ENCODE data around the gene GCC2.
"Not testable (repeated sequence)": the region's sequence is repeated elsewhere in the genome, so short reads cannot be mapped to it uniquely, and the experiment has no call there.

Gene GCC2

DNA sequence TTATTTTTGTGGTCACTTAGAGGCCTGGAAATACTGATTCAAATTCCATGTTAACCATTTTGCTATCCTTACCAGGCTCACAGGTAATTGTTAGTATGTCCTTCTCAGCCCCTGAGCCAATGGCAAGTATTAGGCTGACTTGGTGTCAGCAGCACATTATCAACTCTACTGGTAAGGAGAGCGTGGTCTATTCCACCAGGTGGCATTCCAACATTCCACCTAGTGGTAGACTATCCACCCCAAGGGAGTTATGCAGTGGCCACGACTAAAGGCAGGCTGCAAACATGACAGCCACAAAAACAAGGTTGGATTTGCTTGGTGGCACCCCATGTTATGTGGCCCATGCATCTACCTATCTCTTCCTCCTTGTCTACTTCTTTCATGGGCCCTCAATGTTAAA, 31.8 kb upstream of the GCC2 start:
- TF ChIP-seq, protein P1, sequence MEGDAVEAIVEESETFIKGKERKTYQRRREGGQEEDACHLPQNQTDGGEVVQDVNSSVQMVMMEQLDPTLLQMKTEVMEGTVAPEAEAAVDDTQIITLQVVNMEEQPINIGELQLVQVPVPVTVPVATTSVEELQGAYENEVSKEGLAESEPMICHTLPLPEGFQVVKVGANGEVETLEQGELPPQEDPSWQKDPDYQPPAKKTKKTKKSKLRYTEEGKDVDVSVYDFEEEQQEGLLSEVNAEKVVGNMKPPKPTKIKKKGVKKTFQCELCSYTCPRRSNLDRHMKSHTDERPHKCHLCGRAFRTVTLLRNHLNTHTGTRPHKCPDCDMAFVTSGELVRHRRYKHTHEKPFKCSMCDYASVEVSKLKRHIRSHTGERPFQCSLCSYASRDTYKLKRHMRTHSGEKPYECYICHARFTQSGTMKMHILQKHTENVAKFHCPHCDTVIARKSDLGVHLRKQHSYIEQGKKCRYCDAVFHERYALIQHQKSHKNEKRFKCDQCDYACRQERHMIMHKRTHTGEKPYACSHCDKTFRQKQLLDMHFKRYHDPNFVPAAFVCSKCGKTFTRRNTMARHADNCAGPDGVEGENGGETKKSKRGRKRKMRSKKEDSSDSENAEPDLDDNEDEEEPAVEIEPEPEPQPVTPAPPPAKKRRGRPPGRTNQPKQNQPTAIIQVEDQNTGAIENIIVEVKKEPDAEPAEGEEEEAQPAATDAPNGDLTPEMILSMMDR (conservative IDR thresholded peaks at IDR 0.05; ENCODE audit: control insufficient read depth, insufficient read depth, low read depth, low read length) = no peak
- no peak for DNase-seq (ENCODE audit: low read depth)
- H3K4me3 ChIP-seq (ENCODE audit: control insufficient read depth, low read depth, low read length) = no peak overlapping the region

DNA sequence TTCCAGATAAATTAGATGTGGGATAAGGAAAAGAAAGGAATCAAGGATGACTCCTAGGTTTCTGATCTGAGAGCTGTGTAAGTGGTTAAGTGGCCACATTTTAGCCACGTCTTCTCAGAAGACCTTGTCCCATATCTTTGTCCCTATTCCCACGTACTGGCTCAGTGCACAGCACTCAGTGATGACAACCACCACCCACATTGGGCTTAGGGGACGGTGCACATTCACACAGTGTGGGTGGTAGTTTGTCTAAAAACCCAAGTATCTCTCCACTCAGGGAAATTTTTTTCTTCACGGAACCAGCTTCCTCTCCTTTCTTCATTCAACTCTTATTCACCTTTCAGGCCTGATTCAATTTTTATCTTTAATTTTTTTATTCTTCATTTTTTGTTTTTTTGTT, 30.6 kb upstream of the GCC2 start:
- no peak for DNase-seq (ENCODE audit: low read depth)
- H3K4me3 ChIP-seq (ENCODE audit: control insufficient read depth, low read depth, low read length) = no peak overlapping the region
- TF ChIP-seq, protein P1 (conservative IDR thresholded peaks at IDR 0.05; ENCODE audit: control insufficient read depth, insufficient read depth, low read depth, low read length) = no peak

DNA sequence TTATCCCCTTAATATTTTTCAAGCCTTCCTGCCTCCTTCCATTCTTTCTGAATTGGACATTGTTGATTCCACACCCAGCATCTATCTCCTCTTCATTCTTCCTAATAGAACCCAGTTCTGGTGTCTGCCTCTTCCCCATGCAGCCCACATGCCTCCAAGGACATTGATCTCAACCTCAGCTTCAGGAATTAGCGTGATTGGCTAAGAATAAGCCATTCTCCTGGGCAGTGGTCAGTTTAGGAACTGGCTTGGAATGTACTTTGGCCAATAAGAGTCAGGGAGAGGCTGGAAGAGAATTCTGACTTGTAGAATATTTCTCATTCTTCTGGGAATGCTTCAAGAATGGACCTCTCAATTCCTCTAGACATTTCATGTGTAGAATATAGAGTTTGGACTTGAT, 25.9 kb upstream of the GCC2 start:
- H3K4me3 ChIP-seq (ENCODE audit: control insufficient read depth, low read depth, low read length) = no peak overlapping the region
- TF ChIP-seq, protein P1 (conservative IDR thresholded peaks at IDR 0.05; ENCODE audit: control insufficient read depth, insufficient read depth, low read depth, low read length) = no peak
- no peak for DNase-seq (ENCODE audit: low read depth)

DNA sequence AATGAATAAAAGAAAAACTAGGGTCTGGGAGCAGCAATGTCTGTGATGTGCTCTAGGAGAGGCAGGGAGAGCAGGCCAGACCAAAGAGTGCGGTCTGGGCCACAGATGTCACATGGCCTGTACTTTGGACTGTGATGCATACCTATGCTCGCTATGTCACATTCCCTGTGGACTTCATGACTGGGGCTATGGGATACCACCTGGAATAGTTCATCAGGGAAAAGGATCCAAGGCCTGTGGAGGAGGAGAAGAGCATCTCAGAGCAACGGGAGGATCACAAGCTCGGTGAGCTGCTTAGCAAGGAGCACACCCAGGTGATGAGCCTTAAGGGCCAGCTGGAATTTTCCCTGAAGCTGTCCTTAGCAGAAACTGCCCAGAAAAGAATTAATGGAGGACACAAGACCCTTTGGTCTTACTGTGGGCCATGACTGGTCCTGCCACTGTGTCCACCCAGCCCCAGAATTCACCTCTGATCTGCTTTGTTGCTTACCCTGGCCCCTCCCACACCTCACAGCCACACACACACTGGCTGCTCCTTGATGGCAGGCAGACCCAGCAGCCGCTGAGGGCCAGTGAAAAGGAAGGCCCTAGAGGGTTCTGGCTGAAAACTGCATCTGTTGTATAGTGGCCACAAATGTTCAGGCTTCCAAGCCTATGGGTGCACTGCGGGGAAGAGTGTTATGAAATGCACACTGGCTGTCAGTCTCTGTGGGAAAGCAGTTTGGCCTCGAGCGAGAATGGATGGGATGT, 25.3 kb upstream of the GCC2 start:
- H3K4me3 ChIP-seq (ENCODE audit: control insufficient read depth, low read depth, low read length) = no peak overlapping the region
- no peak for DNase-seq (ENCODE audit: low read depth)
- TF ChIP-seq, protein P1 (conservative IDR thresholded peaks at IDR 0.05; ENCODE audit: control insufficient read depth, insufficient read depth, low read depth, low read length) = no peak

DNA sequence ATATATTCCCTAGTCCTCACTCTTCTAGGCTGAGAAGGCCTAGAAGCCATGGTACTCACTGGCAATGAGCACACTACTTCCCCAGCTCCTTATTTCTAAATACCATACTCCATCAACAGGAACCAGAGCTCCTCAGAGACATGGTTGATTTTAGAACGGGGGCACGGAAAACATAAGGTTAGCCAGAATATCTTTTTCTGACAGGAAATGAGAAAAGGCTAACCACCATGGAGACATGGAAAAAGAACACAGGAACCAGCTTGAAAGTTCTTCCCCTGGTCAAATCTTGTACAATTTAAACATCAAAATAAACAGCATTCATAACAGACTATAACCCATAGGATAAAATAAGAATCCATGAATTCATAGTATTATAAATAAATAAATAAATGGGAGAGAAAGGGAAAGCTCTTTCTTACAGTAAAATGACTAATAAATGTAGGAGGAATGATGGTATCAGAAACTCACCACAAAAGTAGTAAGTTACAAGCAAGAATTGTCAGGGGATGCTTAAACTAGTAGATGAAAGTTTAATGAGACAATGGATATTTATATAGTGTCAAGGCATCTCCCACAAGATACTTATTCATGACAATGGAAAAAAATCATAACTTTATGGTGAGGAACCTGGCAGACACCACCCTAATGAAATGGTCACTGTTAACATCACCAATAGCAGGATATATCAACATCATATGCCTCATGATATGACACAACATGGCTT, 20.6 kb upstream of the GCC2 start:
- peak; percentile 41 for DNase-seq (ENCODE audit: low read depth)
- TF ChIP-seq, protein P1 (conservative IDR thresholded peaks at IDR 0.05; ENCODE audit: control insufficient read depth, insufficient read depth, low read depth, low read length) = no peak
- H3K4me3 ChIP-seq (ENCODE audit: control insufficient read depth, low read depth, low read length) = no peak overlapping the region

DNA sequence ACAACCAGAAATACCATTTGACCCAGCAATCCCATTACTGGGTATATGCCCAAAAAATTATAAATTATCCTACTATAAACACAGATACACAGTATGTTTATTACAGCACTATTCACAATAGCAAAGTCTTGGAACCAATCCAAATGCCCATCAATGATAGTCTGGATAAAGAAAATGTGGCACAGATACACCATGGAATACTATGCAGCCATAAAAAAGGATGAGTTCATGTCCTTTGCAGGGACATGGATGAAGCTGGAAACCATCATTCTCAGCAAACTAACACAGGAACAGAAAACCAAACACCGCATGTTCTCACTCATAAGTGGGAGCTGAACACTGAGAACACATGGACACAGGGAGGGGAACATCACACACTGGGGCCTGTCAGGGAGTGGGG, 13.4 kb upstream of the GCC2 start:
- DNase-seq (ENCODE audit: low read depth); H3K4me3 ChIP-seq (ENCODE audit: control insufficient read depth, low read depth, low read length): not testable (repeated sequence)

DNA sequence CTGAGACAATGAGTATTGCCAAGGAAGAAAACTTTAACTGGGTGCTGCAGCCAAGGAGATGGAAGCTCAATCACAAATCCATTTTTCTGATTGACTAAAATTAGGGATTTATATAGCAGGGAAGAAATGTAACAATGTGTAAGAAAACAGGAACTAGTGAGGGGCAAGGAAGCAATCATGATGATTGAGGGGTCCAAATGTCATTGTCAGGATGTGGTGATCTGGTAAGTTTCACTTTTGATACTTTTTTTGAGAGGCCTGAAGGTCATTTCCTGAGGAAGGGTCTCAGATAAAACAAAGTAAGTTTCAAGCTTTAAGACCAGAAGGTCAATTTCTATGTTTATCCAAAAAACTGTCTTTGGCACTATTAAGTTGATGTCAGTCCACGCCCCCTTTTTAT, 12.0 kb upstream of the GCC2 start:
- DNase-seq (ENCODE audit: low read depth) = no peak
- no peak overlapping the region for H3K4me3 ChIP-seq (ENCODE audit: control insufficient read depth, low read depth, low read length)
- TF ChIP-seq, protein P1 (conservative IDR thresholded peaks at IDR 0.05; ENCODE audit: control insufficient read depth, insufficient read depth, low read depth, low read length) = no peak
